Smooth muscle cell (in vitro differentiated cells): ENCODE data around the gene OVOL1. TPM values are rescaled to one million over a fixed set of nuclear protein-coding genes. Genes with fewer than 3 reads are reported as not detected.
"Not testable (repeated sequence)": the region's sequence is repeated elsewhere in the genome, so short reads cannot be mapped to it uniquely, and the experiment has no call there.

Source experiments
- DNase-seq: peaks from one replicate; lab custom pipeline; 2025; ENCODE audit not compliant: unreplicated experiment; lab: John Stamatoyannopoulos, UW
- H2AFZ ChIP-seq: fragments of 200-600 bp; sonication (generic); 2 replicates; pipeline ENCODE4 v1.6.0; 2016; ENCODE audit warnings: antibody characterized with exemption, low read depth, mild to moderate bottlenecking
- H3F3A ChIP-seq: fragments of 200-600 bp; sonication (generic); 2 replicates; pipeline ENCODE4 v1.6.0; 2017; ENCODE audit warnings: antibody characterized with exemption, low read depth
- H3K27ac ChIP-seq: fragments of 200-600 bp; sonication (generic); 2 replicates; pipeline ENCODE4 v1.5.1; 2016; ENCODE audit warnings: low read depth, mild to moderate bottlenecking
- H3K27me3 ChIP-seq: fragments of 200-600 bp; sonication (generic); 2 replicates; pipeline ENCODE4 v1.6.1; 2016; ENCODE audit warnings: low read depth, mild to moderate bottlenecking
- H3K36me3 ChIP-seq: fragments of 200-600 bp; sonication (generic); 2 replicates; pipeline ENCODE4 v1.5.1; 2016; ENCODE audit warnings: low read depth
- H3K4me1 ChIP-seq: fragments of 200-600 bp; sonication (generic); 2 replicates; pipeline ENCODE4 v1.5.1; 2016; ENCODE audit warnings: low read depth
- H3K4me2 ChIP-seq: fragments of 200-600 bp; sonication (generic); 2 replicates; pipeline ENCODE4 v1.6.0; 2016; ENCODE audit warnings: mild to moderate bottlenecking
- H3K4me3 ChIP-seq: fragments of 200-600 bp; sonication (generic); 2 replicates; pipeline ENCODE4 v1.5.1; 2016; ENCODE audit warnings: mild to moderate bottlenecking
- H3K79me2 ChIP-seq: fragments of 200-600 bp; sonication (generic); 2 replicates; pipeline ENCODE4 v1.6.0; 2016; ENCODE audit warnings: low read depth, mild to moderate bottlenecking
- H3K9ac ChIP-seq: fragments of 200-600 bp; sonication (generic); 2 replicates; pipeline ENCODE4 v1.6.0; 2016; ENCODE audit warnings: low read depth
- H3K9me3 ChIP-seq: fragments of 200-600 bp; sonication (generic); replicated peaks from 2 replicates; pipeline ENCODE4 v1.5.1; 2016; ENCODE audit warnings: low read depth
- H4K20me1 ChIP-seq: fragments of 200-600 bp; sonication (generic); 2 replicates; pipeline ENCODE4 v1.6.0; 2016; ENCODE audit warnings: low read depth
- WGBS: methylation state at CpG from one replicate; pipeline ENCODE4 v1.1.7; 2016; ENCODE audit warnings: low lambda C conversion rate; 5-methylcytosine and 5-hydroxymethylcytosine counted together
- polyA plus RNA-seq: library from polyadenylated mRNA; unstranded; fragments of >200 nt; fragmentation: Nextera tagmentation; extraction: Ambion mirVana; gene quantifications from 2 replicates; pipeline ENCODE4 v1.2.1, GENCODE V29; 2016
- total RNA-seq: library from RNA; depleted of rRNA; stranded (reverse); fragments of >200 nt; gene quantifications from 2 replicates; pipeline ENCODE4 v1.2.3, GENCODE V29; 2014
- TF ChIP-seq, protein P1 (sequence below): fragments of 200-600 bp; sonication (generic); IDR thresholded peaks from 2 replicates; pipeline ENCODE4 v1.5.1; 2017; ENCODE audit warnings: borderline replicate concordance, mild to moderate bottlenecking, antibody characterized with exemption; ENCODE audit not compliant: insufficient read depth, poor library complexity, severe bottlenecking

OVOL1 gene
- total and polyA plus RNA-seq, 2 experiments from 2014 or later = 3.1 to 7.8 TPM

GRCh38 chr11:65745049-65745448, 41.8 kb upstream of the OVOL1 start:
- no peaks in the 10 kb centered on the region for H3K36me3 ChIP-seq
- DNase-seq = no peak
- WGBS = 95% methylated on average over 17 of the region's 17 CpGs
- H3K27me3 ChIP-seq = peaks cover 16% of the 10 kb centered on the region
- H3K9ac ChIP-seq = no peak overlapping the region
- H3K79me2 ChIP-seq = no peaks in the 10 kb centered on the region
- H3F3A ChIP-seq = no peaks in the 10 kb centered on the region
- no peak overlapping the region for H2AFZ ChIP-seq
- no peak overlapping the region for H3K4me3 ChIP-seq
- H4K20me1 ChIP-seq = no peaks in the 10 kb centered on the region
- TF ChIP-seq, protein P1, sequence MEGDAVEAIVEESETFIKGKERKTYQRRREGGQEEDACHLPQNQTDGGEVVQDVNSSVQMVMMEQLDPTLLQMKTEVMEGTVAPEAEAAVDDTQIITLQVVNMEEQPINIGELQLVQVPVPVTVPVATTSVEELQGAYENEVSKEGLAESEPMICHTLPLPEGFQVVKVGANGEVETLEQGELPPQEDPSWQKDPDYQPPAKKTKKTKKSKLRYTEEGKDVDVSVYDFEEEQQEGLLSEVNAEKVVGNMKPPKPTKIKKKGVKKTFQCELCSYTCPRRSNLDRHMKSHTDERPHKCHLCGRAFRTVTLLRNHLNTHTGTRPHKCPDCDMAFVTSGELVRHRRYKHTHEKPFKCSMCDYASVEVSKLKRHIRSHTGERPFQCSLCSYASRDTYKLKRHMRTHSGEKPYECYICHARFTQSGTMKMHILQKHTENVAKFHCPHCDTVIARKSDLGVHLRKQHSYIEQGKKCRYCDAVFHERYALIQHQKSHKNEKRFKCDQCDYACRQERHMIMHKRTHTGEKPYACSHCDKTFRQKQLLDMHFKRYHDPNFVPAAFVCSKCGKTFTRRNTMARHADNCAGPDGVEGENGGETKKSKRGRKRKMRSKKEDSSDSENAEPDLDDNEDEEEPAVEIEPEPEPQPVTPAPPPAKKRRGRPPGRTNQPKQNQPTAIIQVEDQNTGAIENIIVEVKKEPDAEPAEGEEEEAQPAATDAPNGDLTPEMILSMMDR = no peak
- no peaks in the 10 kb centered on the region for H3K9me3 ChIP-seq
- no peaks in the 10 kb centered on the region for H3K4me1 ChIP-seq
- H3K27ac ChIP-seq = no peak overlapping the region
- H3K4me2 ChIP-seq = no peak overlapping the region

- H3K27ac ChIP-seq, DNase-seq, H3F3A ChIP-seq, H3K36me3 ChIP-seq, H3K9me3 ChIP-seq, H3K4me1 ChIP-seq, H3K9ac ChIP-seq, H4K20me1 ChIP-seq, H3K4me2 ChIP-seq, H3K79me2 ChIP-seq, H2AFZ ChIP-seq, H3K4me3 ChIP-seq, H3K27me3 ChIP-seq: not testable (repeated sequence)
- WGBS = 74% methylated on average over 5 of the region's 5 CpGs
These were observed 24.7 kb upstream of the OVOL1 start for GRCh38 chr11:65762169-65762568.

- not testable (repeated sequence) for H3K9me3 ChIP-seq, H3K36me3 ChIP-seq, H2AFZ ChIP-seq, H3K4me2 ChIP-seq, H4K20me1 ChIP-seq, H3K27ac ChIP-seq, H3K79me2 ChIP-seq, DNase-seq, H3K9ac ChIP-seq, H3K27me3 ChIP-seq, H3K4me3 ChIP-seq, H3F3A ChIP-seq, H3K4me1 ChIP-seq
- WGBS = 95% methylated on average over 18 of the region's 29 CpGs
These were observed 24.0 kb upstream of the OVOL1 start for GRCh38 chr11:65762816-65763215.

DNA sequence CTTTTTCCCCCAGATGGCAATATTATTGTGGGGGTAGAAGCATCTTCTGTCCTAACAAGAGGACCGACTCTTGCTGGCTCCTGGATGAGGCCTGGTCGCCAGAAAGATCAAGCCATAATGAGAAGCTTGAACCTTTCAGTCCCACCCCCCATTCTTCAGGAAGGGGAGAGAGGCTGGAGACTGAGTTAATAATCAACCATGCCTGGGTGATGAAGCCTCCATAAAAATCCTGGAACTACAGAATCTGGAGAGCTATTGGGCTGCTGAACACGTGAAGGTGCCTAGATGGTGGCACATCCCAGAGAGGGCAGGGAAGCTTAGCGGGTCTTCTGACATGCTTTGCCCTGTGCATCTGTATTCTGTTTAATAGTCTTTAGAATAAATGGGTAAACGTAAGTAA, 22.4 kb upstream of the OVOL1 start:
- no peaks in the 10 kb centered on the region for H3K9me3 ChIP-seq
- peaks cover 8% of the 10 kb centered on the region for H3F3A ChIP-seq
- H2AFZ ChIP-seq = no peak overlapping the region
- H3K36me3 ChIP-seq = no peaks in the 10 kb centered on the region
- no peak overlapping the region for H3K4me3 ChIP-seq
- H3K4me2 ChIP-seq = no peak overlapping the region
- no peaks in the 10 kb centered on the region for H3K79me2 ChIP-seq
- H3K4me1 ChIP-seq = no peaks in the 10 kb centered on the region
- TF ChIP-seq, protein P1 = no peak
- H3K9ac ChIP-seq = no peak overlapping the region
- 85% methylated on average over 5 of the region's 5 CpGs for WGBS
- no peak for DNase-seq
- H3K27me3 ChIP-seq = no peaks in the 10 kb centered on the region
- no peaks in the 10 kb centered on the region for H4K20me1 ChIP-seq
- H3K27ac ChIP-seq = no peak overlapping the region

GRCh38 chr11:65766535-65766934, 20.3 kb upstream of the OVOL1 start:
- Histone ChIP-seq H3K9ac (no peak overlapping the region), H3K36me3 (no peaks in the 10 kb centered on the region), H3K9me3 (no peaks in the 10 kb centered on the region), H2AFZ (no peak overlapping the region), H3K4me3 (no peak overlapping the region), H3K4me2 (no peak overlapping the region), H4K20me1 (peaks cover 2% of the 10 kb centered on the region), H3F3A (peaks cover 8% of the 10 kb centered on the region), H3K79me2 (no peaks in the 10 kb centered on the region), H3K27me3 (no peaks in the 10 kb centered on the region), H3K27ac (no peak overlapping the region), H3K4me1 (no peaks in the 10 kb centered on the region)
- TF ChIP-seq, protein P1 = no peak
- 38% methylated on average over 7 of the region's 7 CpGs for WGBS
- no peak for DNase-seq
